ENCODE results near the gene AGBL4.
"Not testable (repeated sequence)": the region's sequence is repeated elsewhere in the genome, so short reads cannot be mapped to it uniquely, and the experiment has no call there.

The AGBL4 gene

DNA sequence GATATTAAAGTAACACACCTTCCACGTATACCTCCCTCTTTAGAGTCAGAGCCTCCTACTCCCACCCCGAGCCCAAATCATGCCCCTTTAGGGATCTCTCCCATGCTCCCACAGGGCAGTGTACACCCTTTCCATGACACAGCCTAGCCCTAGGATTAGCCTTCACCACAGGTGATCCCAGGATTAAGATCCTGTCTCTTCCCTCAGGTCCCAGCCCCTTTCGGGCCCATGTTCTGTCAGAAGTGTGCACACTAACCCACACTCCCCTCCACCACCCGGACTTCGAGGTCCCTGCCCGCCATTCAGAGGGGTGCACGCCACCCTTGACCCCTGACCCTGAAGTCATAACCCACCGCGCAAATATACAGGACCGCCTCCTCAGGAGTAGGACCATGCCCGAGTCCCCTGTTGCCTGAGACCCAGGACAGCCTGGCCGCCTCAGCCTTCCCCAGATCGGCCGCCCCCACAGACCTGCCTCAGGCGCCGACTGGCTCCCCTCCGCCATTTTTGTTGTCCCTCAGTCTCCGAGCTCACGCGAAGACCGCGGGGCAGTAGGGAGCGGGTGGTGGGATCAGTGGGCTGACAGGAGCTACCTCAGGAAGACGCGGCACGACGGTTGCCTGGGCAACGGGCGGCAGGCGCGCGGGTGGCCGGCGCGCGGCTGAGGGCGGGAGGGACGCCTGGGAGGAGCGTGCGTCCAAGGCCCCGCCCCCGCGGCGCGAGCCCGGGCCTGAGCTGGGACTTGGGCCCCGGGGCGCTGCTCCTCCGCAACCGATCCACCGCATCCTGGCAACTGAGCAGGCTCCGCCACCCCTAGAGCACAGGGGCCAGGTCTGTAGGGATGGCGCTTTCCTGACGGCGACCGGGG lies at the start of gene AGBL4:
AGBL4 (minus strand) TSS at position 663 of the 868 bp plus-strand sequence.
- no peak for DNase-seq (ENCODE audit: low read depth)

DNA sequence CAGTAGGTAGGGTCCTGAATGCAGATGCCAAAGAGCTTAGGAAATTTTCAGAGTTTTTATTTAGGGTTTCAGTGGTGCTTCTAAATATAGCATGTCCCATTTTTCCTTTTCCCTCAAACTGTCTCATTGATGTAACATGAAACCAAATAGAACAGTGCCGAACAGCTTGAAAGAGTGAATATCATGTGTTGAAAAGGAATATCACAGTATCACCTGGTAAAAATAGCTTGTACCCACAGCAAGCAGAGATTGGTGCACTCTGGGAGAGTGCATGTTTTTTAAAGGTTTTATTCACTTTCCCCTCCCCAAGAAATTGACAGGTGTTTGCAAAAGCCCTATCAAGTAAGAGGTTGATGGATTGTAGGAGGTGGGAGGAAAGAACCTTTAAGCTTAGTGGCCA lies 43.1 kb upstream of the AGBL4 start:
- no peak for DNase-seq (ENCODE audit: low read depth)

GRCh38 chr1:50060279-50060678 lies 36.5 kb upstream of the AGBL4 start:
- DNase-seq (ENCODE audit: low read depth) = no peak

GRCh38 chr1:50048791-50049190 lies 25.0 kb upstream of the AGBL4 start:
- no peak for DNase-seq (ENCODE audit: low read depth)

- DNase-seq (ENCODE audit: low read depth) = no peak
Observed at GRCh38 chr1:50047916-50048694, 24.4 kb upstream of the AGBL4 start.

GRCh38 chr1:50038237-50038809 lies 14.6 kb upstream of the AGBL4 start:
- DNase-seq (ENCODE audit: low read depth) = no peak

GRCh38 chr1:50027794-50028193 lies 4.0 kb upstream of the AGBL4 start:
- no peak for DNase-seq (ENCODE audit: low read depth)

- no peak for DNase-seq (ENCODE audit: low read depth)
Observed at GRCh38 chr1:49995734-49996133, 28.0 kb downstream of the AGBL4 start.

GRCh38 chr1:49971088-49971487 lies 52.7 kb downstream of the AGBL4 start:
- no peak for DNase-seq (ENCODE audit: low read depth)

DNA sequence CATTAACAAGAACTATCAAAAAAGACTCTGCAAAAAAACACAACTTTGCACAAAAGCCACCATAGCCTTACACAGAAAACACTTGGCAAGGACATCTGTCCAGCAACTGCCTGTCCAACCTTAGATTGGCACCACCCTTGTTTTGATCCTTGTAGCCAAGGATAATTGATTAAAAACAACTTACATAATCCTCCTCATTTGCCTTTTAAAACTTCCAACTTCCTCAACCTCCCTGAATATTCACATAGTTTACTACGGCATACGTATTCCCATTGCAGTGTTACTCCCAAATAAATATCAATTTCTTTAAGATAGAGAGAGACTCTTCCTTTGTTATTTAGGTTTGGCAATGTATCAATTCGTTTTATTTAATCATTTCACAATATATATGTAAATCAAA lies 72.4 kb downstream of the AGBL4 start:
- no peak for DNase-seq (ENCODE audit: low read depth)

DNA sequence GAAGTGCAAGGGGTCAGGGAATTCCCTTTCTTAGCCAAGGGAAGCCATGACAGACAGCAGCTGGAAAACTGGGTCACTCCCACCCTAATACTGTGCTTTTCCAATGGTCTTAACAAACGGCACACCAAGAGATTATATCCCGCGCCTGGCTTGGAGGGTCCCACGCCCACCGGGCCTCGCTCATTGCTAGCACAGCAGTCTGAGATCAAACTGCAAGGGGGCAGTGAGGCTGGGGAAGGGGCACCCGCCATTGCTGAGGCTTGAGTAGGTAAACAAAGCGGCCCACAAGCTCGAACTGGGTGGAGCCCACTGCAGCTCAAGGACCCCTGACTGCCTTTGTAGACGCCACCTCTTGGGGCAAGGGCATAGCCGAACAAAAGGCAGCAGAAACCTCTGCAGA lies 108.5 kb downstream of the AGBL4 start:
- DNase-seq (ENCODE audit: low read depth) = not testable (repeated sequence)

GRCh38 chr1:49906365-49906764 lies 117.4 kb downstream of the AGBL4 start:
- DNase-seq (ENCODE audit: low read depth) = no peak

- DNase-seq (ENCODE audit: low read depth) = no peak
Observed at GRCh38 chr1:49864581-49864980, 159.2 kb downstream of the AGBL4 start.

GRCh38 chr1:49854741-49855140 lies 169.0 kb downstream of the AGBL4 start:
- no peak for DNase-seq (ENCODE audit: low read depth)

DNA sequence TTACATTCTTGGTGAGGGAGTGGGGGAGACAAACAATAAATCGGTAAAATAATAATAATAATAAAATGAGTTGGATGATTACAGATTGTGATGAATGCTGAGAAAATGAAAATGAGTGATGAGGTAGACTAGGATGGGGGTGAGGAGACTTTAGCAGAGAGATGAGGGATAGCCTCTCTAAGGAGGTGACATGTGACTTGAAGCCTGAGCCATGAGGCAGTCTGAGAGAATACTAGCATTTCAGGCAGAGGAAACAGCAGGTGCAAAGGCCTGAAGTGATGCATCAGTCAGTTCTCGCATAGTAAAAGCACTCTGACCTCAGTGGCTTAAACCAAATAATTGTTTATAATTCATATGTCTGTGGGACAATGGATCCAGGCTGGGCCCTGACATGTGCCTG lies 181.2 kb downstream of the AGBL4 start:
- DNase-seq (ENCODE audit: low read depth) = no peak

- no peak for DNase-seq (ENCODE audit: low read depth)
Observed at GRCh38 chr1:49841767-49842166, 182.0 kb downstream of the AGBL4 start.

DNA sequence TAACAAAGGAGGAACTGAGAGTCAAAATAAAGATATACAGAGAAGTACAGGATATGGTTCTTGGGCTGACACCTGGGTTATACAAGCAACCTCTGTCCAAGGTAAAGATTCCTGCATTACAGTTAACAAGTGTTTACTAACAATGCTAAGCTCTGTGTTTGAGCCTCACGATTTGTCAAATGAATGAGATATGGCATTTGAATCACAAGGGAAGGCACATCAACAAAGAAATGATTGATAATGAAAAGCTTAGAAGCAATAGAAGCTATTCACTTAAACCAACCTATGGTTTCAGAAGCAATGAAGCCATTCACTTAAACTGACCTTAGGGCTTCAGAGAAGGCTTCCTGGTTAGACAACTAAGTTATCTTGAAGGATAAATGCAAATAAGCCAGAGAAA lies 199.5 kb downstream of the AGBL4 start:
- DNase-seq (ENCODE audit: low read depth) = no peak

DNA sequence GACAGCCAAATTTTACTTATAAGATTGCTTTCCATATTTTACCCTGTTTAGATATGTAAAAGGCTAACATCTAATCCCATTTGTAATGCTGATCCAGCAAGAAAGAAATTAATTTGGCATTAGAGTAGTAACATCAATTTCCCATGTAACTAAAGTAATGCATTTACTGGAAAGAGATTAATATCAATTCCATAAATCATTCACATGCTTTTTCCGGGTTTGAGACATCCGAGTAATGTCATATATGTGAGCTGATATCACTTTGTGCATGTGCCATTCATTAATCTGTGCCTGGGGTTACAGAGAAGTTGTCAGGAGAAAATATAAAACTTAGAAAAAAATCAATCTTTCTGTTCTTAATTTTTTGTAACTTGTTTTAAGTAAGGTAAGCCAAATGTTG lies 206.1 kb downstream of the AGBL4 start:
- DNase-seq (ENCODE audit: low read depth) = no peak

- not testable (repeated sequence) for DNase-seq (ENCODE audit: low read depth)
Observed at GRCh38 chr1:49787013-49787412, 236.7 kb downstream of the AGBL4 start.

DNA sequence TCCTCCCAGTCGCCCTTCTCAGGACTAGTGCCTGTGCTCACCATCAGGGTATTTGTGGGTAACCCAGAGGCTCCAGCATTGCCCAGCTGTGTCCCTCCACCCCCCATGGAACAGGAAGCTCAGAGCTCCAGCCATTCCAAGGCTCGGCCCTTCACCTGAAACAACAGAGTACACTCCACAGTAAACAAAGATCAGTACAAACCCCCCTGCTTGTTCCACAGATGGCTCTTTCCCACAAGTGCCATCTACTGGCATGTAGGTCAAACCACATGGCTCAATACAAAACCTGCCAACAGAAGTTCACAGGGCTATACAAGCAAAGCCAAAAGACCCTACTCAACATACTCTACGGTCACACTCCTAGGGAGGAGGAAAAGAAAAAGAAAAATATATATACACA lies 258.7 kb downstream of the AGBL4 start:
- no peak for DNase-seq (ENCODE audit: low read depth)

DNA sequence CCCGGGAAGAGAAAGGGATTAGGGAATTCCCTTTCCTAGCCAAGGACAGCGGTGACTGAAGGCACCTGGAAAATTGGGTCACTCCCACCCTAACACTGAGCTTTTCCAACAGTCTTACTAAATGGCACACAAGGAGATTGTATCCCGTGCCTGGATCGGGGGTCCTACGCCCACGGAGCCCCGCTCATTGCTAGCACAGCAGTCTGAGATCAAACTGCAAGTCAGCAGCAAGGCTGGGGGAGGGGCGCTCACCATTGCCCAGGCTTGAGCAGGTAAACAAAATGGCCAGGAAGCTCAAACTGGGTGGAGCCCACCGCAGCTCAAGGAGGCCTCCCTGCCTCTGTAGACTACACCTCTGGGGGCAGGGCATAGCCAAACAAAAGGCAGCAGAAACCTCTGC lies 285.6 kb downstream of the AGBL4 start:
- DNase-seq (ENCODE audit: low read depth) = not testable (repeated sequence)

DNA sequence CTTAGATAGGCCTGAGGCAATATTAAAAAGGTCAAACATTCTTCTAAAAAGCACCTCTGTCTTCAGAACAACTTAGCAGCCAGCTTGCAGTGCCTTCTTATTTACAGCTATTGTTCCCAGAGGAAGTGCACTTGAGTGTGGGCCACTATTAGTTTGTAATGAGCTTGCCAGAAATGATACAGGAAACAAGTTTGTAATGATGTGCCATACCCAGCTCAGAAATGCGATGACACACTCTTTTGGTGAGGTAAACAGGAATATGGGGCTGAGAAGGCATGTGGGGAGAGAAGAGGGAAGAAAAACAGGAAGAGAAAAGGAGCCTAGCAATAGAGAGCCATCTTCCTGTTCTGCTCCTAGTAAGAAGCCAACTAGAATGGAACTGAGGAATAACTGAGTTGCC lies 295.4 kb downstream of the AGBL4 start:
- DNase-seq (ENCODE audit: low read depth) = no peak

GRCh38 chr1:49723662-49724061 lies 300.1 kb downstream of the AGBL4 start:
- no peak for DNase-seq (ENCODE audit: low read depth)
